ENCODE measurements around the gene FXYD6.

DNA sequence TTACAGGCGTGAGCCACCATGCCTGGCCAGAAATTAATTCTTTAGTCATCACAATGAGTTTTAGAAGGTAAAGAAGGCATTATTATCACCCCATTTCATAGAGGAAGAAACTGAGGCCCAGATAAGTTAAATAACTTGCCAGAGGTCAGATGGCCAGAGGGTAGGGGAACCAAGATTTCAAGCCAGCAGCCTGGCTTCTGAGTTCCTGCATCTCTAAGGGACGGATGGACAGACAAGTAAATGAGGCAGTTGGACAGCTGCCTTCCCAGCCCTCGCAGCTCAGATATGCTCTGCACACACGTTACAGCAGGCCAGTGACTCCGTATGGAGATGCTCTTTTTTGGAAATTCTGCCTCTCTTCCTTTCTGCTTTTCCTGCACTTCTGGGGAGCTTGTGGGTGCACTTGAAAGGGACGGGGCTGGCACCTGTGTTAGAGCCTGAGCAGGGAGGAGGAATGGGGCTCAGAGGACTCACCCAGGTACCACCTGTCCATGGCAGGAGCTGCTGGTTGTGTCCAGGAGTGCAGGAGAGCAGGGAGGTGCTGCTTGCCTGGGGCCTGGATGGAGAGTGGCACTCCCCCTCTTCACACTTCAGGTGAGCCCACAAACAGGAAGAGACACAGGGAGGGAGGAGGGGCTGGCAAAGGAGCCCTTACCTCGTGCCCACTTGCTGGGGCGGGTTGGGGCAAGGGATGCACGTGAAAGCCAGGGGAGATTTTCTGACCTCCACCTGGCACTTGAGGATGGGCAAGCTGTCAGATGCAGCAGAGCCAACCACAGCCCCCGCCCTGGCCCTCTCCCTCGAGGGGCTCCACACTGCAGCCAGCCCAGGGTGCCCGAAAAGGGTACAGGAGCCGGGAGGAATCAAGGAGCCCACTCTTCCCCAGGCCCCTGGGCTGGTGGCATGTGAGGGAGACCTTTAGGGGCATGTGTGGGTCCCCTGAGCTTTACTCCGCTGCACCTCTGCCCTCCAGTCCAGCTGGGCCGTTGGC lies 48.6 kb downstream of the FXYD6 start:
- TF ChIP-seq, protein P1, sequence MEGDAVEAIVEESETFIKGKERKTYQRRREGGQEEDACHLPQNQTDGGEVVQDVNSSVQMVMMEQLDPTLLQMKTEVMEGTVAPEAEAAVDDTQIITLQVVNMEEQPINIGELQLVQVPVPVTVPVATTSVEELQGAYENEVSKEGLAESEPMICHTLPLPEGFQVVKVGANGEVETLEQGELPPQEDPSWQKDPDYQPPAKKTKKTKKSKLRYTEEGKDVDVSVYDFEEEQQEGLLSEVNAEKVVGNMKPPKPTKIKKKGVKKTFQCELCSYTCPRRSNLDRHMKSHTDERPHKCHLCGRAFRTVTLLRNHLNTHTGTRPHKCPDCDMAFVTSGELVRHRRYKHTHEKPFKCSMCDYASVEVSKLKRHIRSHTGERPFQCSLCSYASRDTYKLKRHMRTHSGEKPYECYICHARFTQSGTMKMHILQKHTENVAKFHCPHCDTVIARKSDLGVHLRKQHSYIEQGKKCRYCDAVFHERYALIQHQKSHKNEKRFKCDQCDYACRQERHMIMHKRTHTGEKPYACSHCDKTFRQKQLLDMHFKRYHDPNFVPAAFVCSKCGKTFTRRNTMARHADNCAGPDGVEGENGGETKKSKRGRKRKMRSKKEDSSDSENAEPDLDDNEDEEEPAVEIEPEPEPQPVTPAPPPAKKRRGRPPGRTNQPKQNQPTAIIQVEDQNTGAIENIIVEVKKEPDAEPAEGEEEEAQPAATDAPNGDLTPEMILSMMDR (IDR thresholded peaks at IDR 0.05; ENCODE audit: insufficient read depth, low read length) = no peak
- TF ChIP-seq GABPA (IDR thresholded peaks at IDR 0.05; ENCODE audit: low read depth) = no peak
- TF ChIP-seq, protein P2, sequence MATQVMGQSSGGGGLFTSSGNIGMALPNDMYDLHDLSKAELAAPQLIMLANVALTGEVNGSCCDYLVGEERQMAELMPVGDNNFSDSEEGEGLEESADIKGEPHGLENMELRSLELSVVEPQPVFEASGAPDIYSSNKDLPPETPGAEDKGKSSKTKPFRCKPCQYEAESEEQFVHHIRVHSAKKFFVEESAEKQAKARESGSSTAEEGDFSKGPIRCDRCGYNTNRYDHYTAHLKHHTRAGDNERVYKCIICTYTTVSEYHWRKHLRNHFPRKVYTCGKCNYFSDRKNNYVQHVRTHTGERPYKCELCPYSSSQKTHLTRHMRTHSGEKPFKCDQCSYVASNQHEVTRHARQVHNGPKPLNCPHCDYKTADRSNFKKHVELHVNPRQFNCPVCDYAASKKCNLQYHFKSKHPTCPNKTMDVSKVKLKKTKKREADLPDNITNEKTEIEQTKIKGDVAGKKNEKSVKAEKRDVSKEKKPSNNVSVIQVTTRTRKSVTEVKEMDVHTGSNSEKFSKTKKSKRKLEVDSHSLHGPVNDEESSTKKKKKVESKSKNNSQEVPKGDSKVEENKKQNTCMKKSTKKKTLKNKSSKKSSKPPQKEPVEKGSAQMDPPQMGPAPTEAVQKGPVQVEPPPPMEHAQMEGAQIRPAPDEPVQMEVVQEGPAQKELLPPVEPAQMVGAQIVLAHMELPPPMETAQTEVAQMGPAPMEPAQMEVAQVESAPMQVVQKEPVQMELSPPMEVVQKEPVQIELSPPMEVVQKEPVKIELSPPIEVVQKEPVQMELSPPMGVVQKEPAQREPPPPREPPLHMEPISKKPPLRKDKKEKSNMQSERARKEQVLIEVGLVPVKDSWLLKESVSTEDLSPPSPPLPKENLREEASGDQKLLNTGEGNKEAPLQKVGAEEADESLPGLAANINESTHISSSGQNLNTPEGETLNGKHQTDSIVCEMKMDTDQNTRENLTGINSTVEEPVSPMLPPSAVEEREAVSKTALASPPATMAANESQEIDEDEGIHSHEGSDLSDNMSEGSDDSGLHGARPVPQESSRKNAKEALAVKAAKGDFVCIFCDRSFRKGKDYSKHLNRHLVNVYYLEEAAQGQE (IDR thresholded peaks at IDR 0.05; ENCODE audit: insufficient replicate concordance, low read depth) = no peak
